SK-N-SH (cell line): ENCODE measurements around the gene BSN.

ENCODE experiments used
- EZH2phosphoT487 ChIP-seq: fragments of 200-600 bp; sonication (generic); IDR thresholded peaks from 2 replicates; pipeline ENCODE4 v1.6.1; 2017; ENCODE audit warnings: low read depth, mixed run types, mild to moderate bottlenecking, antibody characterized with exemption, moderate library complexity, borderline replicate concordance
- FOSL2 ChIP-seq: IDR thresholded peaks from 2 replicates; pipeline ENCODE4 v1.4.0; 2012; ENCODE audit warnings: low read depth, mild to moderate bottlenecking, moderate library complexity, borderline replicate concordance
- MXI1 ChIP-seq: IDR thresholded peaks from 2 replicates; pipeline ENCODE4 v1.6.1; 2012; ENCODE audit warnings: mild to moderate bottlenecking, low read depth, low read length, improper control_type of control experiment
- NRF1 ChIP-seq: IDR thresholded peaks from 2 replicates; pipeline ENCODE4 v1.6.1; 2012; ENCODE audit warnings: low read depth, mild to moderate bottlenecking, low read length
- PBX3 ChIP-seq: IDR thresholded peaks from 2 replicates; pipeline ENCODE4; 2012
- RAD21 ChIP-seq: IDR thresholded peaks from 2 replicates; pipeline ENCODE4 v1.6.1; 2012; ENCODE audit warnings: mild to moderate bottlenecking, low read length
- REST ChIP-seq: IDR thresholded peaks from 2 replicates; pipeline ENCODE4 v1.6.1; 2012; ENCODE audit warnings: mild to moderate bottlenecking, low read depth, low read length, moderate library complexity
- RFX5 ChIP-seq: IDR thresholded peaks from 2 replicates; pipeline ENCODE4 v1.6.1; 2012; ENCODE audit warnings: mild to moderate bottlenecking, improper control_type of control experiment, low read length
- RXRA ChIP-seq: IDR thresholded peaks from 2 replicates; pipeline ENCODE4 v1.4.0; 2012; ENCODE audit warnings: low read depth, mild to moderate bottlenecking, borderline replicate concordance
- SIN3A ChIP-seq: IDR thresholded peaks from 2 replicates; pipeline ENCODE4 v1.6.1; 2012; ENCODE audit warnings: low read depth, mild to moderate bottlenecking, low read length, moderate library complexity, borderline replicate concordance
- SMC3 ChIP-seq: IDR thresholded peaks from 2 replicates; pipeline ENCODE4 v1.6.1; 2012; ENCODE audit warnings: low read depth, low read length, improper control_type of control experiment
- TAF1 ChIP-seq: IDR thresholded peaks from 2 replicates; pipeline ENCODE4 v1.6.1; 2012; ENCODE audit warnings: low read depth, mild to moderate bottlenecking, low read length, moderate library complexity, borderline replicate concordance
- ZBTB33 ChIP-seq: IDR thresholded peaks from 2 replicates; pipeline ENCODE4 v1.4.0; 2012; ENCODE audit warnings: low read depth, borderline replicate concordance
- TF ChIP-seq, protein P1 (sequence below): fragments of 200-600 bp; sonication (generic); IDR thresholded peaks from 2 replicates; pipeline ENCODE4 v1.6.1; 2017; ENCODE audit warnings: antibody characterized with exemption, mild to moderate bottlenecking, moderate library complexity

GRCh38 chr3:49513494-49514124 lies 40.7 kb upstream of the BSN start:
- no peak for TF ChIP-seq RAD21
- TF ChIP-seq FOSL2: no peak
- TF ChIP-seq, protein P1, sequence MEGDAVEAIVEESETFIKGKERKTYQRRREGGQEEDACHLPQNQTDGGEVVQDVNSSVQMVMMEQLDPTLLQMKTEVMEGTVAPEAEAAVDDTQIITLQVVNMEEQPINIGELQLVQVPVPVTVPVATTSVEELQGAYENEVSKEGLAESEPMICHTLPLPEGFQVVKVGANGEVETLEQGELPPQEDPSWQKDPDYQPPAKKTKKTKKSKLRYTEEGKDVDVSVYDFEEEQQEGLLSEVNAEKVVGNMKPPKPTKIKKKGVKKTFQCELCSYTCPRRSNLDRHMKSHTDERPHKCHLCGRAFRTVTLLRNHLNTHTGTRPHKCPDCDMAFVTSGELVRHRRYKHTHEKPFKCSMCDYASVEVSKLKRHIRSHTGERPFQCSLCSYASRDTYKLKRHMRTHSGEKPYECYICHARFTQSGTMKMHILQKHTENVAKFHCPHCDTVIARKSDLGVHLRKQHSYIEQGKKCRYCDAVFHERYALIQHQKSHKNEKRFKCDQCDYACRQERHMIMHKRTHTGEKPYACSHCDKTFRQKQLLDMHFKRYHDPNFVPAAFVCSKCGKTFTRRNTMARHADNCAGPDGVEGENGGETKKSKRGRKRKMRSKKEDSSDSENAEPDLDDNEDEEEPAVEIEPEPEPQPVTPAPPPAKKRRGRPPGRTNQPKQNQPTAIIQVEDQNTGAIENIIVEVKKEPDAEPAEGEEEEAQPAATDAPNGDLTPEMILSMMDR: no peak
- TF ChIP-seq NRF1: no peak
- no peak for TF ChIP-seq RFX5
- TF ChIP-seq ZBTB33: no peak
- TF ChIP-seq SMC3: no peak
- no peak for TF ChIP-seq SIN3A
- TF ChIP-seq RXRA: no peak
- no peak for TF ChIP-seq TAF1
- no peak for TF ChIP-seq REST
- no peak for TF ChIP-seq MXI1
- TF ChIP-seq PBX3: no peak
- TF ChIP-seq EZH2phosphoT487: no peak
